GM21529 (cell line): ENCODE measurements around the gene NAPSA.
"Not testable (repeated sequence)": the region's sequence is repeated elsewhere in the genome, so short reads cannot be mapped to it uniquely, and the experiment has no call there.

Experiments
- ATAC-seq: cut with Tn5 transposase; IDR thresholded peaks from one replicate; pipeline ENCODE4 v1.9.1; 2021; ENCODE audit not compliant: unreplicated experiment

The NAPSA gene

GRCh38 chr19:50361290-50362029 is 4.0 kb downstream of the NAPSA start:
- ATAC-seq = no peak

GRCh38 chr19:50359328-50359818 is 6.1 kb downstream of the NAPSA start:
- no peak for ATAC-seq

- ATAC-seq = no peak
Observed at GRCh38 chr19:50358483-50359327, 6.7 kb downstream of the NAPSA start.

GRCh38 chr19:50357178-50358100 is 8.0 kb downstream of the NAPSA start:
- ATAC-seq = peak; percentile 55

GRCh38 chr19:50356691-50357177 is 8.7 kb downstream of the NAPSA start:
- no peak for ATAC-seq

- ATAC-seq = not testable (repeated sequence)
Observed at GRCh38 chr19:50353487-50353880, 12.0 kb downstream of the NAPSA start.

- no peak for ATAC-seq
Observed at GRCh38 chr19:50352242-50352641, 13.2 kb downstream of the NAPSA start.

GRCh38 chr19:50349277-50350057 is 16.0 kb downstream of the NAPSA start:
- no peak for ATAC-seq

GRCh38 chr19:50347089-50347581 is 18.3 kb downstream of the NAPSA start:
- ATAC-seq = peak; percentile 40

GRCh38 chr19:50344661-50345318 is 20.6 kb downstream of the NAPSA start:
- no peak for ATAC-seq

GRCh38 chr19:50341091-50341564 is 24.3 kb downstream of the NAPSA start:
- peak; percentile 59 for ATAC-seq

- ATAC-seq = no peak
Observed at GRCh38 chr19:50340331-50340730, 25.1 kb downstream of the NAPSA start.

- not testable (repeated sequence) for ATAC-seq
Observed at GRCh38 chr19:50337031-50337430, 28.4 kb downstream of the NAPSA start.

- no peak for ATAC-seq
Observed at GRCh38 chr19:50334741-50335421, 30.6 kb downstream of the NAPSA start.

- no peak for ATAC-seq
Observed at GRCh38 chr19:50333737-50334617, 31.5 kb downstream of the NAPSA start.

GRCh38 chr19:50333235-50333736 is 32.2 kb downstream of the NAPSA start:
- ATAC-seq = peak; percentile 40
